ENCODE data around the gene TNS1.
A peak's percentile ranks its signal among the peaks of the same experiment; 100 is the strongest.

The TNS1 gene

GRCh38 chr2:217943446-217944321, 59.1 kb downstream of the TNS1 start:
- no peak for ATAC-seq
- no peak for DNase-seq

GRCh38 chr2:217942731-217943335, 60.0 kb downstream of the TNS1 start:
- DNase-seq (no peak), ATAC-seq (no peak)

DNA sequence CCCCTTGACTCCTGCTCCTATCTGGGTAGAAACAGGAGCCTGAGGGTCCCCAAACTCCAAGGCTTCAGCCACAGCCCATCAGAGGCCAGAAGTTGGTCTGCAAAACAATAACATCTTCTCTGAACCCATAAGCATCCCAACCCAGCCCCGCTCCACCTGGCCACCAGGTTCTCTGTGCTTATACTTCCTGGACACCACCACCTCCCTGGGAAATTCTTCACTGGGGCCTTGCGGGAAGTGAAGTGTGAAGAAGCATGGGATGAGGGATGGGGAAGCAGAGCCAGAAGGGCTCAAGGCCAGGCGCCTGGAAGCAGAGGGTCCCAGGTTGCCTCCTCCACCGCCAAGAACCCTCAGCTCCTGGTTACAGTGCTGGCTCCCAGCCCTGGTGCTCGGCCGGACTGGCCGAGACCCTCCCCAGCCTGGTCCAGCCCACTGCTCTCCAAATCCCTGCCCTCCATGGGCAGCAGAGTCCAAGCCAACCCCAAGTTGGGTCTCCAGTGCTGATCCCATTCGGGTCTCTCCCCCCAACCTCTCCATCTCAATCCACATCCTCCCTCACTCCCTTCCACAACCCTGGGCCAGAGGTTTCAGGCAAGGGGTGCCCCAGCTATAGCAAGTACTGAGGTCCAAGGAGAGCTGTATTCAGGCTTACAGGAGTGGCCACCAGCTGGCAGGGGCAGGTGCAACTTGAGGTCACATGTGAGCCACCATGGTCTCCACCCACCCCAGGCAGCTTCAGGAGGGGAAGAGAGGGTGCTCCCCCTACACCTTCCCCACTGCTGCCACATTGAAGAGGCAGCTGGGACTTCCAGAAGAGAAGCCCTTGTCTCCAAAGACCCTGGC, 60.7 kb downstream of the TNS1 start:
- no peak for DNase-seq

GRCh38 chr2:217941339-217941738, 61.5 kb downstream of the TNS1 start:
- no peak for DNase-seq
- no peak for ATAC-seq

More for the DNA sequence above, 60.7 kb downstream of the TNS1 start:
- no peak for ATAC-seq

- DNase-seq (no peak), ATAC-seq (no peak)
These were observed 62.3 kb downstream of the TNS1 start for GRCh38 chr2:217940261-217941220.

DNA sequence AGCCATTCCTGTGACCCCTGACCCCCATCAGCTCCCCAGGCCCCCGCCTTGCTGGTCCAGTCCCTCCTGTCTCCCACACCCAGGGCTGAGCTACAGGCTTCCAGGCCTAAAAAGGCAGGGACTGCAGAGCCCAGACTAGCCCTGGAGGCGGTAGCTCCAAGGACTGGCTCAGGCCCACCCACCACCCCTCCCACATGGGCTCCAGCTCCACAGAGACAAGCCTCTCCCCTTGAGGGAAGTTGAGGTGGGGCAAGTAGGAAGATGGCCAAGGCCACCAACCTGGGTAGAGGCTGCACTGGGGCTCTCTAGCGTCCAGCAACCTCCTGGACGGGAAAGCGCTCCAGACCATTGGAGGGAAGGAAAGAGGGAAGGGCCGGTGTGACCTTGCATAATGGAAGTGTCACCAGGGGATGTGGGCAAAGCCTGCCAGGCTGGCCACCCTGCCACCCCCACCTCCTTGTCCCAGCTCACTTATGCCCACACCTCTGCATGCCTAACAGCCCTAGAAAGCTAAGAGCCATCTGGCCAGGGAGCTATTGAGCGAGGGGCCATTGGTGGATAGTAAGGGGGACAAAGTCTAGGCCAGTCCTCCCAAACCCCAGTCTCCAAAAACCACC, 63.1 kb downstream of the TNS1 start:
- DNase-seq (no peak), ATAC-seq (no peak)

- DNase-seq (no peak), ATAC-seq (no peak)
These were observed 63.6 kb downstream of the TNS1 start for GRCh38 chr2:217939220-217939619.

DNA sequence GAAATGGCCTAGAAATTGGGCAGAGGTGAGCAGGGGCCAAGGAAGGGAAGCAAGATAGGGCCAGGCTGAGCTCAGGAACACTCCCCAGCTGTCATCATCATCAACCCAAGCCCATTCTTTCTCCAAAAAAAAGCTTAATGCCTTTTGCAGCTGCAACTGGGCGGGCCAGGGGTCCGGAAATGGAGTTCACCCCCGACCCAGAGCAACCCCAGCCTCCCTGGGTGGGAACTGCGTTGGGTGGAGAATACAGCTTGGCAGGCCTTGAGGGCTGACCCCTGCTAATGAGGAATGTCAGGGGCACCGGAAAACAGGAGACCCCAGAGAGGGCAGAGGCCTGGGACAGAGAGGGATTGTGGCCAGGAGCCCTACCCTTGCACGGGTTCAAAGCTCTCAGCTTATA, 64.8 kb downstream of the TNS1 start:
- ATAC-seq, result no peak
- no peak for DNase-seq

DNA sequence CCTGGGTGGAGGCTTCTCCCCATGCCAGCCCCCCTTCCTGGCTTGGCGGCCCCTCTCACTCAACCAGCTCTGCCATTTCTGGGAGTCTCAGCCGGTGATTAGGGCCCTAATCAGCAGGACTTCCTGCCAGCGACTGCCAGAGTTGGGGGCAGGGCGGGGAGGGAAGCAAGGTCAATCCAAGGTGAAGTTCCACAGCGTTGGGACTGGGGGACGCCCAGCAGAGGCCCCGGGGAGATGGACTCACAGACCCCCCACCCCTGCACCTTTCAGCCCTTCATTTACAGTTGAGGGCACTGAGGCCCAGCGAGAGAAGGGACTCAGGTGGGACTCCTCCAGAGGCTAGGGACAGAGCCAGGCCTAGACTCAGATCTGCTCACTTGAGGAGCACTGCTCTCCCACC, 65.3 kb downstream of the TNS1 start:
- no peak for ATAC-seq
- no peak for DNase-seq

DNA sequence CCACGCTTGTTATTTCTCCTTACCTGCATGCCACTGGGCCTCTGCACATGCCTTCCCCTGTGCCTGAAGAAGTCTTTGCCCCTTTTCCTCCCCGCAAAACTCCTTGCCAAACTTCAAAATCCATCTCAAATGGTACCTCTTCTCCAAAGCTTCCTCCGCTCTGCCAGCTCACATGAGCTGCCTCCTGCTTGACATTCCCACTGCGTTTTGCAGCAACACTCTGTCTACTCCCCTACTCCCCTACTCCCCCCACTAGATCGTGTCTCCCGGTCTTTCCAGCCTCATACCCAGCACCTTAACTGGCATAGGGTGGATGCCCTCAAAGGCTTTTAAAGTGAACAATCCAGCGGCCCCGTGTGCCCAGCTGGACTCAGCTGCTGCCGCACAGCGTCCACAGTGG, 65.8 kb downstream of the TNS1 start:
- ATAC-seq, result no peak
- DNase-seq, result no peak

DNA sequence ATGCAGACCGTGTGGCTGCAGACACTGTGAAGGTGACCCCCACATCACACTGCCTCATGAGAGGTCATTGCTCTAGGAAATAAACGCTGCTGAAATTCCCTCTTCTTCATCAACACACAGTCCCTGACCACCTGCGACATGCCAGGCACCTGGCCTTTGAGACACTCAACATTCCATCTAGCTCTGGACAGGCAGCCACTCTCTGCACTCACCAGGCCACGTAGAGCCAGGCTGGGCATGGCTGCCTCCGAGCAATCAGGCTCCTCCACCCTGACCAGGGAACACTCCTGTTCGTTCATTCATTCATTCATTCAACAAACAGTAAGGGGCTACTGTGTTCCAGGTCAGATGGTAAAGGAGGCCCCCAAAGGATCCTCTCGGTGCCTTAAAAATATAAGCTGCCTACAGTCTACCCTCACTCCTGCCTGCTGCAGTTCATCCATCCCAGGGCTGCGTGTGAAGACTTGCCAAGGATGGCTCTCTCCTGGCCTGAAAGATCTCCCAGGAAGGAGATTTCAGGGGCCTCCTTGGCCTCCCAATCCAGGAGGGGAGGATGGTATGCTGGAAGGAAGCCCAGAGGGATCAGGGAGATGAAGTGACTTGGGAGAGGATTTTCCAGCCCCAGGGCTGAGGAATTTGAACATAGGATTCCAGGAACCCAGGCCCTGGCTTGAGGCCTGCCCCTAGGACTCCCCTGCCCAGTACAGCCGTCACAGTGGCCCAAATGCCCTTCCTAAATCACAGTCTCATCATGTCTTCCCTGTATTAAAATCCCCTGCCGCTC, 66.7 kb downstream of the TNS1 start:
- no peak for ATAC-seq
- DNase-seq, result no peak

DNA sequence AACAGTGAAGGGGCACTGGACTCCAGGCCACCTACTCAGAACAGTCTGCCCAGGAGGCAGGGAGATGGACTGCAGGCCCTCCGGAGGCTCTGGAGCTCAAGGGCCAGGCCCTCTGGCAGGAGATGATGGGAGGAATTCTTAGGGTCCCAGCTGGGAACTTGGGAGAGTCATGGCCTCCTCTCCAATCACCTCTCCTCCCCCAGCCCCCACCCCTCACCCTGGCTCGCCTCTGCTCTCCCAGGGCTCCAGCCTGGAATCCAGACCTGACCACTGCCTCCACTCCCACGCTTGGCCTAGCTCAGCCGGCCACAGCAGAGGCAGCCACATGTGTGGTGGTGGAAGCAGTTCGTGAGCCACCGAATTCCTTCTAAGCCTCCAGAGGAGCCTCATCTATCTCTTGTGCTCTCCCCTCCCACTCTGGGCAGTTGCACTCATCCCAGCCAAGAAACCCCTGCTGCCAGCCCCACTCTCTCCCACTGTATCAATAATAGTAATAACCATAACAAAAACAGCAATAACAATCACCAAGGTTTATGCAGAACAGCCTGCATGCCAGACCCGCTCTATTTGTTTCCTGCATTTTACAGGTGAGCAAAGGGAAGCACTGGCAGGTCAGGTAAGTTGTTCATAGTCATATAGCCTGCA, 67.4 kb downstream of the TNS1 start:
- DNase-seq, result no peak
- ATAC-seq, result no peak

- ATAC-seq, result peak; percentile 44
- DNase-seq, result no peak
These were observed 68.3 kb downstream of the TNS1 start for GRCh38 chr2:217934321-217935131.

DNA sequence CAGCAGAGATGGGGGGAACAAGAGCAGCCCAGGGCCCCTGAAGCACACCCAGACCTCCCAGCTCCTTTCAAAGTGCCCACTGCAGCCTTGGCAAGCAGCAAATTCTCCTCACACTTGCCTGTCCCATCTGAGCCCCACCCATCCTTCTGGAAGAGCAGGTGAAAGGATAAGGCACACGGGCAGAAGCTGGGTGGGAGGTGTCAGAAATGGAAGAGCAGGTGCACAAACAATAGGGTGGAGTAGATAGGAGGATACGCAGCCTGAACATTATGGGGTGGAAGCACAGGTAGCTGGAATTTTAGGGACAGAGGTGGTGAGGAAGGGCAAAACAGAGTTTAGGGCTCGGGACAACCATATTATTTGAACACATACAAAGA, 69.2 kb downstream of the TNS1 start:
- no peak for ATAC-seq
- no peak for DNase-seq

GRCh38 chr2:217932803-217933616, 69.8 kb downstream of the TNS1 start:
- DNase-seq, result no peak
- ATAC-seq, result no peak

GRCh38 chr2:217931846-217932560, 70.8 kb downstream of the TNS1 start:
- ATAC-seq, result no peak
- DNase-seq, result no peak

- ATAC-seq, result no peak
- no peak for DNase-seq
These were observed 71.8 kb downstream of the TNS1 start for GRCh38 chr2:217930761-217931563.

Measured in stimulated activated naive CD8-positive, alpha-beta T cell treated with anti-CD3 and anti-CD28 coated beads, Interleukin-15, Interleukin-2, amounts not matched to agents 100 U/mL and 50 U/mL, for 24 hours (primary cell).